ENCODE results near the gene ITPKB. TPM values are rescaled to one million over a fixed set of nuclear protein-coding genes. Genes with fewer than 3 reads are reported as not detected.

The ITPKB gene
- total RNA-seq, 4 donors from 2014 or later, result 29.7 to 117 (median 44.9) TPM

- intact Hi-C loops (cut with DNase I; ENCODE audit: low total_unique reads), result no loop called here
- TF ChIP-seq, protein P1, sequence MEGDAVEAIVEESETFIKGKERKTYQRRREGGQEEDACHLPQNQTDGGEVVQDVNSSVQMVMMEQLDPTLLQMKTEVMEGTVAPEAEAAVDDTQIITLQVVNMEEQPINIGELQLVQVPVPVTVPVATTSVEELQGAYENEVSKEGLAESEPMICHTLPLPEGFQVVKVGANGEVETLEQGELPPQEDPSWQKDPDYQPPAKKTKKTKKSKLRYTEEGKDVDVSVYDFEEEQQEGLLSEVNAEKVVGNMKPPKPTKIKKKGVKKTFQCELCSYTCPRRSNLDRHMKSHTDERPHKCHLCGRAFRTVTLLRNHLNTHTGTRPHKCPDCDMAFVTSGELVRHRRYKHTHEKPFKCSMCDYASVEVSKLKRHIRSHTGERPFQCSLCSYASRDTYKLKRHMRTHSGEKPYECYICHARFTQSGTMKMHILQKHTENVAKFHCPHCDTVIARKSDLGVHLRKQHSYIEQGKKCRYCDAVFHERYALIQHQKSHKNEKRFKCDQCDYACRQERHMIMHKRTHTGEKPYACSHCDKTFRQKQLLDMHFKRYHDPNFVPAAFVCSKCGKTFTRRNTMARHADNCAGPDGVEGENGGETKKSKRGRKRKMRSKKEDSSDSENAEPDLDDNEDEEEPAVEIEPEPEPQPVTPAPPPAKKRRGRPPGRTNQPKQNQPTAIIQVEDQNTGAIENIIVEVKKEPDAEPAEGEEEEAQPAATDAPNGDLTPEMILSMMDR (IDR thresholded peaks at IDR 0.05), result no peak
- no peak for TF ChIP-seq POLR2A (IDR thresholded peaks at IDR 0.05)
- H3K9me3 ChIP-seq, result no peaks in the 10 kb centered on the region
- no peak overlapping the region for H3K4me3 ChIP-seq
- H3K27me3 ChIP-seq, result no peaks in the 10 kb centered on the region
- no peak for DNase-seq
- no peaks in the 10 kb centered on the region for H3K36me3 ChIP-seq
- H3K27ac ChIP-seq, result peak overlapping the region; percentile 8 to 9
- peaks cover 8 to 18% of the 10 kb centered on the region in 2 donors for H3K4me1 ChIP-seq
These were observed 19.3 kb downstream of the ITPKB start for GRCh38 chr1:226719596-226720387.

- DNase-seq, result no peak
- Histone ChIP-seq H3K4me3 (no peak overlapping the region), H3K36me3 (no peaks in the 10 kb centered on the region), H3K9me3 (no peaks in the 10 kb centered on the region), H3K4me1 (peaks cover 0 to 8% of the 10 kb centered on the region in 2 donors), H3K27me3 (no peaks in the 10 kb centered on the region), H3K27ac (peak overlapping the region; percentile 56 to 62)
- intact Hi-C loops (cut with DNase I; ENCODE audit: low total_unique reads), result no loop called here
- TF ChIP-seq POLR2A (IDR thresholded peaks at IDR 0.05), result no peak
These were observed 21.7 kb downstream of the ITPKB start for GRCh38 chr1:226717256-226717909.

- DNase-seq, result no peak
- peaks cover 0 to 11% of the 10 kb centered on the region in 2 donors for H3K4me1 ChIP-seq
- no peaks in the 10 kb centered on the region for H3K27me3 ChIP-seq
- TF ChIP-seq POLR2A (IDR thresholded peaks at IDR 0.05), result no peak
- TF ChIP-seq, protein P1 (IDR thresholded peaks at IDR 0.05), result no peak
- intact Hi-C loops (cut with DNase I; ENCODE audit: low total_unique reads), result no loop called here
- peak overlapping the region; percentile 10 to 56 for H3K27ac ChIP-seq
- H3K36me3 ChIP-seq, result no peaks in the 10 kb centered on the region
- H3K4me3 ChIP-seq, result no peak overlapping the region
- no peaks in the 10 kb centered on the region for H3K9me3 ChIP-seq
These were observed 22.5 kb downstream of the ITPKB start for GRCh38 chr1:226716577-226716976.

DNA sequence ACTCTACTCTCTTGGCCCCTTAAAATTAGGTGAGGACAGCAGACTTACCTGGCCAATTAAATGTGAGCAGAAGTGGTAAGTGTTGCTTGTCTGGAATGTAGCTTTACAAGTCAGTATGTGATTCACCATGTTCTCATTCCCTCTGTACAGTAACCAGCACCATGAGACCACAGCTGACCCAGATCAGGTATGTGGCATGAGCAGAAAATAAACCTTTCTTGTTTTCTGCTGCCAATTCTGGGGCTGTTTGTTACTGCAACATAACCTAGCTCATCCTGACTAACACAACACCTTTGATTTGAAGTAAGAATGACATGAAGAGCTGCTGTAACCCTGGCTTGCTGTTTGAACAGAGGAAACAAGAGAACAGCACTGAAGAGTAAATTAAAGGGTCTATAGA, 24.9 kb downstream of the ITPKB start:
- no peak for DNase-seq
- intact Hi-C loops (cut with DNase I; ENCODE audit: low total_unique reads), result no loop called here
- Histone ChIP-seq H3K27ac (peak overlapping the region; percentile 58 to 64), H3K36me3 (no peaks in the 10 kb centered on the region), H3K9me3 (no peaks in the 10 kb centered on the region), H3K4me1 (peaks cover 3 to 18% of the 10 kb centered on the region in 2 donors), H3K4me3 (no peak overlapping the region), H3K27me3 (no peaks in the 10 kb centered on the region)
- TF ChIP-seq POLR2A (IDR thresholded peaks at IDR 0.05), result no peak
- TF ChIP-seq, protein P1 (IDR thresholded peaks at IDR 0.05), result no peak

GRCh38 chr1:226712742-226713419, 26.2 kb downstream of the ITPKB start:
- intact Hi-C loops (cut with DNase I; ENCODE audit: low total_unique reads), result no loop called here
- H3K4me1 ChIP-seq, result peaks cover 3 to 18% of the 10 kb centered on the region in 2 donors
- TF ChIP-seq POLR2A (IDR thresholded peaks at IDR 0.05), result no peak
- TF ChIP-seq, protein P1 (IDR thresholded peaks at IDR 0.05), result no peak
- DNase-seq, result no peak
- H3K4me3 ChIP-seq, result no peak overlapping the region
- H3K9me3 ChIP-seq, result no peaks in the 10 kb centered on the region
- H3K36me3 ChIP-seq, result no peaks in the 10 kb centered on the region
- H3K27ac ChIP-seq, result peak overlapping the region; percentile 58 to 99
- H3K27me3 ChIP-seq, result no peaks in the 10 kb centered on the region
